ENCODE results near the gene AGGF1. TPM values are rescaled to one million over a fixed set of nuclear protein-coding genes. Genes with fewer than 3 reads are reported as not detected.
A peak's percentile ranks its signal among the peaks of the same experiment; 100 is the strongest.

AGGF1 gene
- total and polyA plus RNA-seq, 10 donors = 8.2 to 33.6 (median 25.9) TPM

- TF ChIP-seq POLR2A (IDR thresholded peaks at IDR 0.05) (no peak), CTCF (IDR thresholded peaks at IDR 0.05 in 8 of 11, conservative IDR thresholded peaks at IDR 0.05 in 3 of 11) (peak in 6 of 11 experiments; percentile 14 to 48 (median 27))
- no peak overlapping the region for H3K4me3 ChIP-seq
- no peaks in the 10 kb centered on the region for H3K4me1 ChIP-seq
- intact Hi-C loops (cut with DNase I; ENCODE audit: low total_unique reads) = loop anchor here (5.0 kb wide), 1 partner anchor 149 kb away; no protein-coding TSS in a partner anchor
- H3K36me3 ChIP-seq = no peaks in the 10 kb centered on the region
- H3K27me3 ChIP-seq (replicated peaks in 1 of 7) = peaks cover 0 to 3% (median 0%) of the 10 kb centered on the region in 7 donors
- WGBS, 5 donors = 27 to 35% (median 35%) methylated on average over 3 of the region's 3 CpGs
- DNase-seq = no peak
- no peak overlapping the region for H3K27ac ChIP-seq
- no peaks in the 10 kb centered on the region for H3K9me3 ChIP-seq
These were observed 14.2 kb upstream of the AGGF1 start for GRCh38 chr5:77015938-77016569.

- Histone ChIP-seq H3K36me3 (no peaks in the 10 kb centered on the region), H3K4me1 (no peaks in the 10 kb centered on the region), H3K27ac (no peak overlapping the region), H3K27me3 (replicated peaks in 1 of 7) (peaks cover 0 to 12% (median 0%) of the 10 kb centered on the region in 7 donors), H3K4me3 (no peak overlapping the region), H3K9me3 (no peaks in the 10 kb centered on the region)
- DNase-seq = no peak
- no peak for TF ChIP-seq CTCF (IDR thresholded peaks at IDR 0.05 in 8 of 11, conservative IDR thresholded peaks at IDR 0.05 in 3 of 11)
- no peak for TF ChIP-seq POLR2AphosphoS5 (IDR thresholded peaks at IDR 0.05)
- TF ChIP-seq POLR2A (IDR thresholded peaks at IDR 0.05) = no peak
- 89 to 95% (median 93%) methylated on average over 1 of the region's 1 CpG for WGBS, 5 donors
- intact Hi-C loops (cut with DNase I; ENCODE audit: low total_unique reads) = loop anchor here (5.0 kb wide), 1 partner anchor 150 kb away; no protein-coding TSS in a partner anchor
These were observed 13.2 kb upstream of the AGGF1 start for GRCh38 chr5:77016962-77017361.

- 82 to 91% (median 84%) methylated on average over 4 of the region's 4 CpGs for WGBS, 5 donors
- Histone ChIP-seq H3K9me3 (no peaks in the 10 kb centered on the region), H3K4me3 (no peak overlapping the region), H3K36me3 (no peaks in the 10 kb centered on the region), H3K4me1 (no peaks in the 10 kb centered on the region), H3K27me3 (replicated peaks in 1 of 7) (peaks cover 0 to 13% (median 0%) of the 10 kb centered on the region in 7 donors), H3K27ac (no peak overlapping the region)
- DNase-seq = no peak
- TF ChIP-seq CTCF (IDR thresholded peaks at IDR 0.05 in 8 of 11, conservative IDR thresholded peaks at IDR 0.05 in 3 of 11) (no peak), POLR2AphosphoS5 (IDR thresholded peaks at IDR 0.05) (no peak), POLR2A (IDR thresholded peaks at IDR 0.05) (no peak)
- intact Hi-C loops (cut with DNase I; ENCODE audit: low total_unique reads) = loop anchor here (5.0 kb wide), 1 partner anchor 150 kb away; no protein-coding TSS in a partner anchor
These were observed 12.5 kb upstream of the AGGF1 start for GRCh38 chr5:77017668-77018067.

GRCh38 chr5:77022511-77023417, 7.4 kb upstream of the AGGF1 start:
- no peak for DNase-seq
- Histone ChIP-seq H3K9me3 (no peaks in the 10 kb centered on the region), H3K4me3 (no peak overlapping the region), H3K27me3 (replicated peaks in 1 of 7) (peaks cover 0 to 13% (median 0%) of the 10 kb centered on the region in 7 donors), H3K4me1 (no peaks in the 10 kb centered on the region), H3K36me3 (no peaks in the 10 kb centered on the region), H3K27ac (no peak overlapping the region)
- TF ChIP-seq CTCF (IDR thresholded peaks at IDR 0.05 in 8 of 11, conservative IDR thresholded peaks at IDR 0.05 in 3 of 11) (no peak), POLR2A (IDR thresholded peaks at IDR 0.05) (no peak), POLR2AphosphoS5 (IDR thresholded peaks at IDR 0.05) (no peak)
- 68 to 80% (median 69%) methylated on average over 7 of the region's 7 CpGs for WGBS, 5 donors
- intact Hi-C loops (cut with DNase I; ENCODE audit: low total_unique reads) = no loop called here
